Aorta (tissue), 5 donors: ENCODE measurements around the gene PSMC1. TPM values are rescaled to one million over a fixed set of nuclear protein-coding genes. Genes with fewer than 3 reads are reported as not detected.

ENCODE experiments used
- ATAC-seq: fragments of 200-7000 bp; cut with Tn5 transposase; one replicate; pipeline ENCODE4 v1.9.1; 2022; ENCODE audit warnings: moderate library complexity; ENCODE audit not compliant: low FRiP score
- DNase-seq, 2 donors: peaks; one replicate each; pipeline ENCODE4 v3.0.0-alpha.2; 2020
- H3K27ac ChIP-seq, 2 donors: one replicate each; pipeline ENCODE4 v1.5.1; 2013; ENCODE audit warnings: low read length in 2 of 2, mild to moderate bottlenecking in 2 of 2, moderate library complexity in 2 of 2, control low read depth in 1 of 2, inconsistent platforms in 1 of 2, low read depth in 1 of 2
- H3K27me3 ChIP-seq, 2 donors: one replicate each; pipeline ENCODE4 v1.6.1; 2013; ENCODE audit warnings: control low read depth in 1 of 2, low read length in 1 of 2, mild to moderate bottlenecking in 1 of 2, moderate library complexity in 1 of 2; ENCODE audit not compliant: insufficient read depth in 2 of 2, control insufficient read depth in 1 of 2
- H3K36me3 ChIP-seq, 2 donors: one replicate each; pipeline ENCODE4 v1.6.1; 2013; ENCODE audit warnings: control low read depth in 1 of 2, low read length in 1 of 2, mild to moderate bottlenecking in 1 of 2; ENCODE audit not compliant: insufficient read depth in 2 of 2, control insufficient read depth in 1 of 2
- H3K4me1 ChIP-seq, 2 donors: one replicate each; pipeline ENCODE4 v1.6.1; 2013; ENCODE audit warnings: low read length in 2 of 2, control low read depth in 1 of 2, mild to moderate bottlenecking in 1 of 2, moderate library complexity in 1 of 2; ENCODE audit not compliant: insufficient read depth in 2 of 2, control insufficient read depth in 1 of 2
- H3K4me3 ChIP-seq, 2 donors: one replicate each; pipeline ENCODE4 v1.5.1; 2013; ENCODE audit warnings: low read length in 2 of 2, control low read depth in 1 of 2, mild to moderate bottlenecking in 1 of 2
- H3K9me3 ChIP-seq: one replicate; pipeline ENCODE4 v1.6.1; 2013; ENCODE audit warnings: mild to moderate bottlenecking, low read length; ENCODE audit not compliant: control insufficient read depth
- whole genome bisulfite sequencing, 2 donors: extraction: QIAGEN DNeasy Blood & Tissue Kit; methylation state at CpG; one replicate each; pipeline ENCODE4 v1.1.7; 2013; 5-methylcytosine and 5-hydroxymethylcytosine counted together
- intact Hi-C, 2 donors: fragments of 100-400 bp; cut with DNase I; formaldehyde crosslinking; loops; one replicate each; pipeline versions ENCODE4 v1.14.2 to v1.15.0; 2022
- polyA plus RNA-seq, 2 donors: library from polyadenylated mRNA; stranded (reverse); fragments of 200-250 nt; gene quantifications; one replicate each; pipeline ENCODE4 v1.2.3, GENCODE V29; 2013
- total RNA-seq, 2 donors: library from RNA; stranded (reverse); fragmentation: NEBNext Ultra II Directional; extraction: Animal tissue kit (Norgen Biotek cat#: 25700); gene quantifications; one replicate each; pipeline ENCODE4 v1.2.1, GENCODE V29; 2021
- donor health status: healthy with polysubstance abuse.
- donor health status: Bipolar disorder and iron deficiency.
- donor health status: DM: no; HTN: no; CAD: no.
- donor health status: DM: no; HTN: no; CAD: no.
- donor health status: DM: yes; HTN: yes; CAD: no.

PSMC1 gene
- total and polyA plus RNA-seq, 4 donors, result 67.3 to 184 (median 128) TPM

GRCh38 chr14:90281261-90281660 is 24.9 kb downstream of the PSMC1 start:
- intact Hi-C loops, result no loop called here
- peaks cover 0 to 2% of the 10 kb centered on the region in 2 donors for H3K36me3 ChIP-seq
- no peaks in the 10 kb centered on the region for H3K27me3 ChIP-seq
- H3K4me1 ChIP-seq, result no peaks in the 10 kb centered on the region
- no peak overlapping the region for H3K4me3 ChIP-seq
- H3K27ac ChIP-seq, result no peak overlapping the region
- no peak for DNase-seq
- 45 to 47% methylated on average over 8 of the region's 8 CpGs for WGBS, 2 donors
- H3K9me3 ChIP-seq, result no peaks in the 10 kb centered on the region
- no peak for ATAC-seq

DNA sequence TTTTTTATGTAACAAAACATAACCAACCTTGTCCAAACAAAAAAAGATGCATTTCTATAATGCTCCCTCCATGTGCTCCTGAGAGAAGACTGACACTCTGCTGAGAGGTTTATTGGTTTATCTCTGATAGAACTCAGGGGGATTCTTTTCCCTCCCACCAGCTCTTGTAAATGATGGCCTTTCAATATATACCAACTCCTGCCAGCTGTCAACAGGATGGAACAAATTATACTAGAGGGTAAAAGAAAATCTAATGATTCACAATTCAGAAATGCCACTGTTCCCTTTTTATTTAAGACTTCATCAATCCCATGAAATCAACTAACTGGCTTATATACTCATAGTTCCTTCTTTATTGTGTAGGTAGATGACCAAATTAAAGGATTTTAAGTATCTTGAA is 25.4 kb downstream of the PSMC1 start:
- no peak for DNase-seq
- intact Hi-C loops, result no loop called here
- no peak overlapping the region for H3K27ac ChIP-seq
- no peaks in the 10 kb centered on the region for H3K4me1 ChIP-seq
- ATAC-seq, result no peak
- H3K27me3 ChIP-seq, result no peaks in the 10 kb centered on the region
- H3K4me3 ChIP-seq, result no peak overlapping the region
- H3K36me3 ChIP-seq, result peaks cover 0 to 6% of the 10 kb centered on the region in 2 donors
- H3K9me3 ChIP-seq, result no peaks in the 10 kb centered on the region

- DNase-seq (no peak), ATAC-seq (no peak)
- H3K36me3 ChIP-seq, result peaks cover 0 to 8% of the 10 kb centered on the region in 2 donors
- H3K27me3 ChIP-seq, result no peaks in the 10 kb centered on the region
- H3K9me3 ChIP-seq, result no peaks in the 10 kb centered on the region
- H3K4me1 ChIP-seq, result no peaks in the 10 kb centered on the region
- intact Hi-C loops, result no loop called here
- H3K27ac ChIP-seq, result no peak overlapping the region
- no peak overlapping the region for H3K4me3 ChIP-seq
- 84 to 90% methylated on average over 14 of the region's 14 CpGs for WGBS, 2 donors
Observed at GRCh38 chr14:90287791-90288190, 31.4 kb downstream of the PSMC1 start.

- Histone ChIP-seq H3K36me3 (peaks cover 0 to 8% of the 10 kb centered on the region in 2 donors), H3K4me3 (no peak overlapping the region), H3K27ac (no peak overlapping the region), H3K9me3 (no peaks in the 10 kb centered on the region), H3K4me1 (no peaks in the 10 kb centered on the region), H3K27me3 (no peaks in the 10 kb centered on the region)
- intact Hi-C loops, result no loop called here
- ATAC-seq (no peak), DNase-seq (no peak)
- 48 to 55% methylated on average over 12 of the region's 12 CpGs for WGBS, 2 donors
Observed at GRCh38 chr14:90288651-90289355, 32.5 kb downstream of the PSMC1 start.

- no peaks in the 10 kb centered on the region for H3K4me1 ChIP-seq
- no peaks in the 10 kb centered on the region for H3K27me3 ChIP-seq
- intact Hi-C loops, result no loop called here
- DNase-seq, result no peak
- H3K9me3 ChIP-seq, result no peaks in the 10 kb centered on the region
- no peak overlapping the region for H3K27ac ChIP-seq
- ATAC-seq, result no peak
- H3K4me3 ChIP-seq, result no peak overlapping the region
- 88 to 91% methylated on average over 6 of the region's 6 CpGs for WGBS, 2 donors
- H3K36me3 ChIP-seq, result peaks cover 0 to 13% of the 10 kb centered on the region in 2 donors
Observed at GRCh38 chr14:90290337-90291011, 34.1 kb downstream of the PSMC1 start.

GRCh38 chr14:90291699-90292098 is 35.3 kb downstream of the PSMC1 start:
- no peaks in the 10 kb centered on the region for H3K9me3 ChIP-seq
- ATAC-seq (no peak), DNase-seq (no peak)
- no peaks in the 10 kb centered on the region for H3K4me1 ChIP-seq
- H3K36me3 ChIP-seq, result peaks cover 0 to 10% of the 10 kb centered on the region in 2 donors
- no peak overlapping the region for H3K4me3 ChIP-seq
- no peak overlapping the region for H3K27ac ChIP-seq
- no peaks in the 10 kb centered on the region for H3K27me3 ChIP-seq
- intact Hi-C loops, result no loop called here
- 85 to 87% methylated on average over 7 of the region's 7 CpGs for WGBS, 2 donors

DNA sequence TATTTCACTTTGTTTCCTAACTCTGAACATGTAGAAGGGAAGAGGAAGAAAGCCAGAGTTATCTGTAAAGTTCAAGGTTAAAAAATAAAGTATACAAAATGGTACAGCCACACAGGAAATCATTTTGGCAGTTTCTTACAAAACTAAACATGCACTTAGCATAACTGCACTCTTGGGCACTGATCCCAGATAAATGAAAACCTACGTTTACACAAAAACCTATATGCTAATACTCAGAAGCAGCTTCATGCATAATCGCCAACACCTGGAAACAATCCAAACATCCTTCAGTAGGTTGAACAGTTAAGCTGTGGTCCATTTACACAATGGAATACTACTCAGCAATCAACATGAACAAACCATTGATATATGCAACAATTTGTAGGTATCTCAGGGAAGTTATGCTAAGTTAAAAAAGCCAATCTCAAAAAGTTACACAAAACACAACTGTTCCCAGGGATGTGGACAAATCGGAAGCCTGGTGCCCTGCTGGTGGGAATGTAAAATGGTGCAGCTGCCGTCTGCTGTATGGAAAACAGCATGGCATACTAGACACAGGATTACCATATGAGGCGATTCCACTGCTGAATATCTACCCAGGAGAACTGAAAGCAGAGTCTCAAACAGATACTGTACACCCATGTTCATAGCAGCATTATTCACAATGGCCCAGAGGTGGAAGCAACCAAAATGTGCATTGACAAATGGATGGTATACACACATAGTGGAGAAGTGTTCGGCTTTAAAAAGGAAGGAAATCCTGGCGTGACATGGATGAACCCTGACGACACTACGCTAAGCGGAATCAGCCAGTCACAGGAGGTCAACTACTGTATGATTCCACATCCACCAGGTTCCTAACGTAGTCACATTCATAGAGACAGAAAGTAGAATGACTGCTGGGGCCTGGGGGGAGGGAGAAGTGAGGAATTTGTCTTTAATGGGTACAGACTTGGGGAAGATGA is 37.7 kb downstream of the PSMC1 start:
- H3K36me3 ChIP-seq, result peaks cover 0 to 8% of the 10 kb centered on the region in 2 donors
- no peaks in the 10 kb centered on the region for H3K9me3 ChIP-seq
- H3K4me1 ChIP-seq, result no peaks in the 10 kb centered on the region
- intact Hi-C loops, result no loop called here
- 78 to 82% methylated on average over 11 of the region's 11 CpGs for WGBS, 2 donors
- H3K27me3 ChIP-seq, result no peaks in the 10 kb centered on the region
- DNase-seq, result no peak
- no peak overlapping the region for H3K4me3 ChIP-seq
- no peak for ATAC-seq
- no peak overlapping the region for H3K27ac ChIP-seq

GRCh38 chr14:90294872-90295271 is 38.5 kb downstream of the PSMC1 start:
- intact Hi-C loops, result no loop called here
- no peak for ATAC-seq
- no peaks in the 10 kb centered on the region for H3K4me1 ChIP-seq
- no peak overlapping the region for H3K27ac ChIP-seq
- H3K27me3 ChIP-seq, result no peaks in the 10 kb centered on the region
- 71 to 76% methylated on average over 2 of the region's 2 CpGs for whole genome bisulfite sequencing, 2 donors
- H3K9me3 ChIP-seq, result no peaks in the 10 kb centered on the region
- no peak for DNase-seq
- no peak overlapping the region for H3K4me3 ChIP-seq
- H3K36me3 ChIP-seq, result peaks cover 0 to 8% of the 10 kb centered on the region in 2 donors
